ENCODE measurements around the gene INCENP.

DNA sequence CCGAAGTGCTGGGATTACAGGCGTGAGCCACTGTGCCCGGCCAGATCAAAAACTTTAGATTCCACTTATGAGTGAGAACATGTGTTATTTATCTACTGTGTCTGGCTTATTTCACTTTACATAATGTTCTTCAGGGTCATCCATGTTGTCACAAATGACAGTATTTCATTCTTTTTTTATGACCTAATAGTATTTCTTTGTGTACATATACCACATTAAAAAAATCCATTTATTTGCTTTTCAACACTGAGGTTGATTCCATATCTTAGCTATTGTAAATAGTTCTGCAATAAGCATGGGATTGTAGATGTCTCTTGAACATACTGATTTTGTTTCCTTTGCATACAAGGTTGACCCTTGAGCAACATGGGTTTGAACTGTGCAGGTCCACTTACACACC, 53.0 kb downstream of the INCENP start:
- TF ChIP-seq, protein P1, sequence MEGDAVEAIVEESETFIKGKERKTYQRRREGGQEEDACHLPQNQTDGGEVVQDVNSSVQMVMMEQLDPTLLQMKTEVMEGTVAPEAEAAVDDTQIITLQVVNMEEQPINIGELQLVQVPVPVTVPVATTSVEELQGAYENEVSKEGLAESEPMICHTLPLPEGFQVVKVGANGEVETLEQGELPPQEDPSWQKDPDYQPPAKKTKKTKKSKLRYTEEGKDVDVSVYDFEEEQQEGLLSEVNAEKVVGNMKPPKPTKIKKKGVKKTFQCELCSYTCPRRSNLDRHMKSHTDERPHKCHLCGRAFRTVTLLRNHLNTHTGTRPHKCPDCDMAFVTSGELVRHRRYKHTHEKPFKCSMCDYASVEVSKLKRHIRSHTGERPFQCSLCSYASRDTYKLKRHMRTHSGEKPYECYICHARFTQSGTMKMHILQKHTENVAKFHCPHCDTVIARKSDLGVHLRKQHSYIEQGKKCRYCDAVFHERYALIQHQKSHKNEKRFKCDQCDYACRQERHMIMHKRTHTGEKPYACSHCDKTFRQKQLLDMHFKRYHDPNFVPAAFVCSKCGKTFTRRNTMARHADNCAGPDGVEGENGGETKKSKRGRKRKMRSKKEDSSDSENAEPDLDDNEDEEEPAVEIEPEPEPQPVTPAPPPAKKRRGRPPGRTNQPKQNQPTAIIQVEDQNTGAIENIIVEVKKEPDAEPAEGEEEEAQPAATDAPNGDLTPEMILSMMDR (IDR thresholded peaks at IDR 0.05): no peak
- TF ChIP-seq POLR2A (IDR thresholded peaks at IDR 0.05): no peak

All from right lobe of liver (tissue), 4 donors.